ENCODE measurements around the gene CCHCR1. TPM values are rescaled to one million over a fixed set of nuclear protein-coding genes. Genes with fewer than 3 reads are reported as not detected.

The CCHCR1 gene
- total RNA-seq, 5 donors from 2014 or later (not counting 1 experiment from before 2014, with no cell fraction given): 20.7 to 38.6 (median 28.1) TPM

DNA sequence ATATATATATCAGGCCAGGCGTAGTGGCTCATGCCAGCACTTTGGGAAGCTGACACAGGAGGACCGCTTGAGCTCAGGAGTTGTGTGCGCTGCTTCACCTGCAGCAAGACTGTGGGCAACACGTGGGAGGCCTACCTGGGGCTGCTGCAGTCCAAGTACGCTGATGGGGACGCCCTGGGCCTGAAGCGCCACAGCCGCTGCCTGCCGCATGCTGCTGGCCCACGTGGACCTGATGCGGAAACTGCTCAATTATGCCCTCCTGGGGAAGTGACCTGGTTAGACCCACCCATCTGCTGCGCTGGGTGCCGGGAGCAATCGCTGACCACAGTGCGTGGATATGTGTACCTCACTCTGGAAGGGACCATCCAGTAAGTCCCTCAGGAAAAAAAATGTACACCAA, 17.0 kb downstream of the CCHCR1 start:
- peaks cover 14% of the 10 kb centered on the region for H3K36me3 Mint-ChIP-seq
- ChIA-PET CTCF (no interaction called here), POLR2A (interaction anchor here in 1 of 2 donors (0.6 kb wide), 1 partner anchor 225 kb away, joined by 3 read pairs; no protein-coding TSS in a partner anchor)
- no peak overlapping the region for H3K4me3 Mint-ChIP-seq
- Histone ChIP-seq H3K36me3 (ENCODE audit: control insufficient read depth in 2 of 2, extremely low read depth in 1 of 2, insufficient read depth in 1 of 2, low read length in 1 of 2) (peaks cover 7 to 12% of the 10 kb centered on the region in 2 donors), H3K27ac (ENCODE audit: low read length) (no peak overlapping the region), H3K9me3 (no peaks in the 10 kb centered on the region), H3K4me3 (ENCODE audit: control insufficient read depth in 1 of 2, extremely low read depth in 1 of 2, low read length in 1 of 2) (no peak overlapping the region), H3K4me1 (ENCODE audit: control insufficient read depth in 1 of 2, extremely low read depth in 1 of 2, insufficient read depth in 2 of 2, low read length in 2 of 2) (peaks cover 2 to 6% of the 10 kb centered on the region in 2 experiments), H3K27me3 (replicated peaks in 1 of 2; ENCODE audit: control insufficient read depth in 2 of 2, extremely low read depth in 1 of 2, insufficient read depth in 2 of 2, low read length in 1 of 2) (no peaks in the 10 kb centered on the region)
- WGBS (ENCODE audit: insufficient coverage): 88% methylated on average over 14 of the region's 15 CpGs
- ATAC-seq (replicated peaks in 1 of 4): no peak
- H3K4me1 Mint-ChIP-seq: peaks cover 4 to 5% (median 4%) of the 10 kb centered on the region in 3 donors
- no peaks in the 10 kb centered on the region for H3K9me3 Mint-ChIP-seq
- no peak for DNase-seq
- H3K27ac Mint-ChIP-seq: no peak overlapping the region
- no peaks in the 10 kb centered on the region for H3K27me3 Mint-ChIP-seq

DNA sequence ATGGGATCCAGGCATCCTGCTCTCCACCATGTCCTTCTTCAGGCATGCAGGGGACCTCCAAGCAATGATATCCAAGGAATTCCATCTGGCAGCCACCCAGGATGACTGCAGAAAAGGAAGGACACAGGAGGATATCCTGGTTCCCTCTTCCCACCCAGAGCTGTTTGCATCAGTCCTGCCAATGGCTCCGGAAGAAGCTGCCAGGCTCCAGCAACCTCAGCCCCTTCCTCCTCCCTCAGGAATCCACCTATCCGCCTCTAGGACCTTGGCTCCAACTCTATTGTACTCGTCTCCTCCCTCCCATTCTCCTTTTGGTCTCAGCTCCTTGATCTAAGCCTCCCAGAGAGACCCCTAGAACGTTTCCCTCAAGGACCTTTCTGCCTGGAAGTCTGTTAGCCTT, 18.0 kb downstream of the CCHCR1 start:
- H3K27ac ChIP-seq (ENCODE audit: low read length): no peak overlapping the region
- peaks cover 0 to 4% of the 10 kb centered on the region in 2 experiments for H3K27me3 ChIP-seq (replicated peaks in 1 of 2; ENCODE audit: control insufficient read depth in 2 of 2, extremely low read depth in 1 of 2, insufficient read depth in 2 of 2, low read length in 1 of 2)
- Mint-ChIP-seq H3K4me3 (no peak overlapping the region), H3K9me3 (no peaks in the 10 kb centered on the region), H3K27me3 (no peaks in the 10 kb centered on the region), H3K4me1 (peaks cover 4 to 5% (median 4%) of the 10 kb centered on the region in 3 donors), H3K27ac (no peak overlapping the region), H3K36me3 (peaks cover 7% of the 10 kb centered on the region)
- no peak for DNase-seq
- 73% methylated on average over 4 of the region's 4 CpGs for WGBS (ENCODE audit: insufficient coverage)
- ATAC-seq (replicated peaks in 1 of 4): no peak
- H3K4me1 ChIP-seq (ENCODE audit: control insufficient read depth in 1 of 2, extremely low read depth in 1 of 2, insufficient read depth in 2 of 2, low read length in 2 of 2): peaks cover 2 to 6% of the 10 kb centered on the region in 2 experiments
- CTCF ChIA-PET: interaction anchor here in 1 of 2 donors (0.8 kb wide), 1 partner anchor 11 kb away, joined by 3 read pairs; no protein-coding TSS in a partner anchor
- POLR2A ChIA-PET: no interaction called here
- H3K4me3 ChIP-seq (ENCODE audit: control insufficient read depth in 1 of 2, extremely low read depth in 1 of 2, low read length in 1 of 2): no peak overlapping the region
- H3K9me3 ChIP-seq: no peaks in the 10 kb centered on the region
- peaks cover 0 to 9% of the 10 kb centered on the region in 2 donors for H3K36me3 ChIP-seq (ENCODE audit: control insufficient read depth in 2 of 2, extremely low read depth in 1 of 2, insufficient read depth in 1 of 2, low read length in 1 of 2)

DNA sequence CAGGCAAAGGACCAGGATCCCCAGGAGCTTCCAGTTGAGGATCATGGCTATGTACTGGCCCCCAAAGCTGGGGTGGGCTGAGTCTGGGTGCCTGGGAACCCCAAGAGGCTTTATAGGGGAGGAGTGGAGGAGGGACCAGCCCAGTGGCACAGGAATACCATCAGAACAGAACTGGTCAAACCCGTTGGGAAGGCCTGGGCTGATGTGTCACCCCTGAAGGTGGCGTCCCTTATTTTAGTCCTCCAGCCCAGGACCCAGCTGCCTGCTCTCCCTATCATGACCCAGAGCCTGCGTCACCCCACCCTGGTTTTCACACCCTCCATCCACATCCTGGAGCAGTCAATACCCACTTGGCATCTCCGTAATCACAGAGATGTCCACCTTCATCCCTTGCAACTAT, 18.6 kb downstream of the CCHCR1 start, which contains the start of gene PSORS1C2:
PSORS1C2 (minus strand) TSS at position 85 of the 400 bp plus-strand sequence; CDS start at position 45, 40 bp downstream.
- 81% methylated on average over 3 of the region's 4 CpGs for WGBS (ENCODE audit: insufficient coverage)
- H3K9me3 ChIP-seq: no peaks in the 10 kb centered on the region
- peak within 1 kb of the TSS in 1 of 3 donors; percentile 75 for H3K4me3 Mint-ChIP-seq
- ChIA-PET CTCF (interaction anchor here in 1 of 2 donors (0.8 to 1.7 kb wide), 3 partner anchors 10 to 226 kb away, joined by 3 to 5 read pairs (median 3); no protein-coding TSS in a partner anchor), POLR2A (no interaction called here)
- H3K36me3 ChIP-seq (ENCODE audit: control insufficient read depth in 2 of 2, extremely low read depth in 1 of 2, insufficient read depth in 1 of 2, low read length in 1 of 2): peaks cover 0 to 3% of the 10 kb centered on the region in 2 donors
- H3K4me3 ChIP-seq (ENCODE audit: control insufficient read depth in 1 of 2, extremely low read depth in 1 of 2, low read length in 1 of 2): peak within 1 kb of the TSS in 1 of 2 donors; percentile 7
- DNase-seq: no peak
- H3K4me1 ChIP-seq (ENCODE audit: control insufficient read depth in 1 of 2, extremely low read depth in 1 of 2, insufficient read depth in 2 of 2, low read length in 2 of 2): peaks cover 2 to 6% of the 10 kb centered on the region in 2 experiments
- peaks cover 0 to 4% of the 10 kb centered on the region in 2 experiments for H3K27me3 ChIP-seq (replicated peaks in 1 of 2; ENCODE audit: control insufficient read depth in 2 of 2, extremely low read depth in 1 of 2, insufficient read depth in 2 of 2, low read length in 1 of 2)
- no peak within 1 kb of the TSS for H3K27ac Mint-ChIP-seq
- no peaks in the 10 kb centered on the region for H3K27me3 Mint-ChIP-seq
- no peaks in the 10 kb centered on the region for H3K9me3 Mint-ChIP-seq
- no peak within 1 kb of the TSS for H3K27ac ChIP-seq (ENCODE audit: low read length)
- peaks cover 3% of the 10 kb centered on the region for H3K36me3 Mint-ChIP-seq
- ATAC-seq (replicated peaks in 1 of 4): no peak
- H3K4me1 Mint-ChIP-seq: peaks cover 4 to 5% (median 4%) of the 10 kb centered on the region in 3 donors

- DNase-seq (no peak), ATAC-seq (replicated peaks in 1 of 4) (no peak)
- Histone ChIP-seq H3K4me1 (ENCODE audit: control insufficient read depth in 1 of 2, extremely low read depth in 1 of 2, insufficient read depth in 2 of 2, low read length in 2 of 2) (peaks cover 2 to 6% of the 10 kb centered on the region in 2 experiments), H3K36me3 (ENCODE audit: control insufficient read depth in 2 of 2, extremely low read depth in 1 of 2, insufficient read depth in 1 of 2, low read length in 1 of 2) (no peaks in the 10 kb centered on the region), H3K27me3 (replicated peaks in 1 of 2; ENCODE audit: control insufficient read depth in 2 of 2, extremely low read depth in 1 of 2, insufficient read depth in 2 of 2, low read length in 1 of 2) (peaks cover 0 to 6% of the 10 kb centered on the region in 2 experiments), H3K9me3 (no peaks in the 10 kb centered on the region), H3K27ac (ENCODE audit: low read length) (no peak overlapping the region), H3K4me3 (ENCODE audit: control insufficient read depth in 1 of 2, extremely low read depth in 1 of 2, low read length in 1 of 2) (no peak overlapping the region)
- Mint-ChIP-seq H3K4me1 (peaks cover 4 to 5% (median 4%) of the 10 kb centered on the region in 3 donors), H3K4me3 (no peak overlapping the region), H3K27me3 (no peaks in the 10 kb centered on the region), H3K27ac (no peak overlapping the region), H3K36me3 (no peaks in the 10 kb centered on the region), H3K9me3 (no peaks in the 10 kb centered on the region)
- CTCF ChIA-PET: interaction anchor here (0.6 to 0.8 kb wide), 3 partner anchors 8 to 244 kb away, joined by 3 read pairs; no protein-coding TSS in a partner anchor
- 78% methylated on average over 3 of the region's 10 CpGs for WGBS (ENCODE audit: insufficient coverage)
- POLR2A ChIA-PET: no interaction called here
These were observed 21.9 kb downstream of the CCHCR1 start for GRCh38 chr6:31135710-31136109.

GRCh38 chr6:31132806-31133205, 24.8 kb downstream of the CCHCR1 start:
- peaks cover 0 to 9% of the 10 kb centered on the region in 2 experiments for H3K27me3 ChIP-seq (replicated peaks in 1 of 2; ENCODE audit: control insufficient read depth in 2 of 2, extremely low read depth in 1 of 2, insufficient read depth in 2 of 2, low read length in 1 of 2)
- H3K4me1 ChIP-seq (ENCODE audit: control insufficient read depth in 1 of 2, extremely low read depth in 1 of 2, insufficient read depth in 2 of 2, low read length in 2 of 2): peaks cover 2 to 6% of the 10 kb centered on the region in 2 experiments
- ChIA-PET POLR2A (no interaction called here), CTCF (no interaction called here)
- H3K27me3 Mint-ChIP-seq: peaks cover 5% of the 10 kb centered on the region in 2 donors
- H3K36me3 ChIP-seq (ENCODE audit: control insufficient read depth in 2 of 2, extremely low read depth in 1 of 2, insufficient read depth in 1 of 2, low read length in 1 of 2): no peaks in the 10 kb centered on the region
- H3K27ac ChIP-seq (ENCODE audit: low read length): no peak overlapping the region
- H3K4me1 Mint-ChIP-seq: peaks cover 5 to 9% (median 9%) of the 10 kb centered on the region in 3 donors
- no peak for DNase-seq
- H3K9me3 ChIP-seq: no peaks in the 10 kb centered on the region
- H3K9me3 Mint-ChIP-seq: no peaks in the 10 kb centered on the region
- 90% methylated on average over 5 of the region's 6 CpGs for WGBS (ENCODE audit: insufficient coverage)
- no peaks in the 10 kb centered on the region for H3K36me3 Mint-ChIP-seq
- no peak overlapping the region for H3K4me3 ChIP-seq (ENCODE audit: control insufficient read depth in 1 of 2, extremely low read depth in 1 of 2, low read length in 1 of 2)
- no peak overlapping the region for H3K27ac Mint-ChIP-seq
- H3K4me3 Mint-ChIP-seq: no peak overlapping the region
- no peak for ATAC-seq (replicated peaks in 1 of 4)

DNA sequence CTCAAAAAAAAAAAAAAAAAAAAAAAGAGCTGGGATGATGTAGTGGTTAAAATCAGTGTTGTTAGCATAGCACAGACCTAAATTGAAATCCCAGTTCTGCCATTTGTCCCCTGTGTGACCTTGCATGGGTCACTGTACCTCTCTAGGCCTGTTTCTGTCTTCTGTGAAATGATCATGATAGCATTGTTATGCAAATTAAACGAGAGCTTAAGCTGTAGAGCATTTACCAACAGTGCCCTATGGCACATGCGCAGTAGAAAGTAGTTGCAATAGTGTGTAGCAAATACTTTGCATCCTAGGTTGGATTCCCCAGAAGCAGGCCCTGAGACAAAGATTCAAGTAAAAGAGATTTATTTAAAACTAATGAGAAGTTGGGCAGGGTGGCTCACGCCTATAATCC, 26.0 kb downstream of the CCHCR1 start:
- ChIA-PET CTCF (interaction anchor here in 1 of 2 donors (0.6 to 1.6 kb wide), 3 partner anchors 235 to 1053 kb away, joined by 3 to 6 read pairs (median 3); no protein-coding TSS in a partner anchor), POLR2A (interaction anchor here in 1 of 2 donors (0.6 kb wide), 1 partner anchor 16 kb away, joined by 3 read pairs; no protein-coding TSS in a partner anchor)
- H3K27me3 ChIP-seq (replicated peaks in 1 of 2; ENCODE audit: control insufficient read depth in 2 of 2, extremely low read depth in 1 of 2, insufficient read depth in 2 of 2, low read length in 1 of 2): peaks cover 0 to 18% of the 10 kb centered on the region in 2 experiments
- 90% methylated on average over 2 of the region's 3 CpGs for WGBS (ENCODE audit: insufficient coverage)
- H3K9me3 ChIP-seq: no peaks in the 10 kb centered on the region
- H3K27ac ChIP-seq (ENCODE audit: low read length): no peak overlapping the region
- H3K9me3 Mint-ChIP-seq: no peaks in the 10 kb centered on the region
- H3K4me1 ChIP-seq (ENCODE audit: control insufficient read depth in 1 of 2, extremely low read depth in 1 of 2, insufficient read depth in 2 of 2, low read length in 2 of 2): peaks cover 0 to 3% of the 10 kb centered on the region in 2 experiments
- no peak overlapping the region for H3K27ac Mint-ChIP-seq
- DNase-seq: no peak
- no peak overlapping the region for H3K4me3 Mint-ChIP-seq
- H3K4me1 Mint-ChIP-seq: peaks cover 6% of the 10 kb centered on the region in 3 donors
- H3K36me3 ChIP-seq (ENCODE audit: control insufficient read depth in 2 of 2, extremely low read depth in 1 of 2, insufficient read depth in 1 of 2, low read length in 1 of 2): no peaks in the 10 kb centered on the region
- H3K4me3 ChIP-seq (ENCODE audit: control insufficient read depth in 1 of 2, extremely low read depth in 1 of 2, low read length in 1 of 2): no peak overlapping the region
- peaks cover 5 to 6% of the 10 kb centered on the region in 2 donors for H3K27me3 Mint-ChIP-seq
- no peak for ATAC-seq (replicated peaks in 1 of 4)
- no peaks in the 10 kb centered on the region for H3K36me3 Mint-ChIP-seq
